ENCODE results near the gene HACL1. TPM values are rescaled to one million over a fixed set of nuclear protein-coding genes. Genes with fewer than 3 reads are reported as not detected.
A peak's percentile ranks its signal among the peaks of the same experiment; 100 is the strongest.

HACL1 gene
- total and polyA plus RNA-seq, 7 experiments from 2014 or later = 18.7 to 41.4 (median 36.5) TPM

DNA sequence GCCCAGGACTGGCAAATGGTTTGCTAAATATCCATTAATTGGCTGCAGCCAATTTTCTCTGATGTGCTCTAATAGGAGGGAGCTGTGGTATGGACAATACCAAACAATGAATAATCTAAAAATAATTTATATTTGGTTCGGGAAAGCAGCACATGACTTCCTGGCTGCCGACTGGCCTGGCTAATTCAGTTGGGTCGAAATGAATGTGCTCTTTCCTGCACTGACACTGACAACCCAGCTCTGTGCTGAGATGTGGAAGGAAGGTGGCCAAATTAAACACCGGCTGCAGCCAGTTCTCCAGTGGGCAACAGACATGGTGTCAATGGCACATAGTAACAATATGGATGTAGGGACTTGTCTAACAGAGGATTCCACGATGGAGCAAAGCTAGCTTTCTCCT is 58.8 kb downstream of the HACL1 start:
- no peak for DNase-seq
- peaks cover 14 to 36% (median 16%) of the 10 kb centered on the region in 7 donors for H3K4me1 Mint-ChIP-seq

GRCh38 chr3:15541371-15541770 is 60.0 kb downstream of the HACL1 start:
- no peak overlapping the region for H3K4me3 Mint-ChIP-seq
- H3K4me3 ChIP-seq (ENCODE audit: low read length) = no peak overlapping the region
- H3K9me3 Mint-ChIP-seq = peaks cover 0 to 11% (median 0%) of the 10 kb centered on the region in 11 donors
- intact Hi-C loops (cut with micrococcal nuclease) = no loop called here
- DNase-seq (no peak), ATAC-seq (no peak)
- H3K27me3 ChIP-seq (ENCODE audit: control insufficient read depth in 2 of 2, insufficient read depth in 2 of 2, low read length in 2 of 2) = no peaks in the 10 kb centered on the region
- peaks cover 0 to 39% (median 0%) of the 10 kb centered on the region in 5 donors for H3K36me3 Mint-ChIP-seq
- ChIA-PET CTCF (no interaction called here), POLR2A (no interaction called here)
- peaks cover 0 to 9% (median 0%) of the 10 kb centered on the region in 5 donors for H3K27me3 Mint-ChIP-seq
- H3K27ac ChIP-seq (ENCODE audit: low read depth, low read length) = no peak overlapping the region
- no peaks in the 10 kb centered on the region for H3K36me3 ChIP-seq (ENCODE audit: control insufficient read depth in 2 of 3, insufficient read depth in 3 of 3, low read length in 3 of 3)
- peak overlapping the region in 2 of 9 donors; percentile 6 to 26 for H3K27ac Mint-ChIP-seq
- H3K9me3 ChIP-seq (ENCODE audit: control insufficient read depth in 2 of 3, low read length in 3 of 3) = no peaks in the 10 kb centered on the region
- H3K4me1 ChIP-seq (ENCODE audit: control insufficient read depth in 2 of 2, insufficient read depth in 2 of 2, low read length in 2 of 2) = peaks cover 18 to 21% of the 10 kb centered on the region in 2 donors
- peaks cover 21 to 48% (median 28%) of the 10 kb centered on the region in 7 donors for H3K4me1 Mint-ChIP-seq

More for the DNA sequence above, 58.8 kb downstream of the HACL1 start:
- no peak for ATAC-seq
- ChIA-PET POLR2A (interaction anchor here (0.5 kb wide), 1 partner anchor 54 kb away, joined by 3 read pairs; no protein-coding TSS in a partner anchor), CTCF (no interaction called here)
- H3K9me3 Mint-ChIP-seq = peaks cover 0 to 19% (median 7%) of the 10 kb centered on the region in 11 donors
- intact Hi-C loops (cut with micrococcal nuclease) = no loop called here
- H3K4me3 Mint-ChIP-seq = no peak overlapping the region
- peaks cover 0 to 44% (median 6%) of the 10 kb centered on the region in 5 donors for H3K36me3 Mint-ChIP-seq
- Histone ChIP-seq H3K4me3 (ENCODE audit: low read length) (no peak overlapping the region), H3K27me3 (ENCODE audit: control insufficient read depth in 2 of 2, insufficient read depth in 2 of 2, low read length in 2 of 2) (no peaks in the 10 kb centered on the region), H3K4me1 (ENCODE audit: control insufficient read depth in 2 of 2, insufficient read depth in 2 of 2, low read length in 2 of 2) (peaks cover 8 to 10% of the 10 kb centered on the region in 2 donors), H3K9me3 (ENCODE audit: control insufficient read depth in 2 of 3, low read length in 3 of 3) (no peaks in the 10 kb centered on the region), H3K36me3 (ENCODE audit: control insufficient read depth in 2 of 3, insufficient read depth in 3 of 3, low read length in 3 of 3) (no peaks in the 10 kb centered on the region), H3K27ac (ENCODE audit: low read depth, low read length) (no peak overlapping the region)
- H3K27me3 Mint-ChIP-seq = peaks cover 0 to 13% (median 0%) of the 10 kb centered on the region in 5 donors
- peak overlapping the region in 2 of 9 donors; percentile 18 to 41 for H3K27ac Mint-ChIP-seq

DNA sequence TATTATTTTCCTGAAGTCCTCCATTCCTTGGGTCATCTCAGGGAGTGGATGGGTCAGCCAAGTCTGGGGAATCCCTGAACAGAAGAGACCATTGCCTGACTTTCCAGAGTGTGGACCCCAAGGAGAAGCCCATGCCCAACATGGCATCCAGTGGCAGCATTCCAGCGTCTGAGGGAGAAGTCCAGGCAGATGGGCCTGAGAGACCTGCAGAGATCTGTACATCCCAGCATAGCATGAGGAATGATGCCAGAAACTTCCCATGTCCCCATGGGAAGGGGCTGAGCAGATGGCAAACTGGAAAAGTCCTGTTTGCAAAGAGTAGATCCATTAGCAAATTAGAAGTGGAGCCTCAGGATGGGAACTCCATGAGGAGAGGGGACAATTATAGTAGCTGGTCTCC is 62.3 kb downstream of the HACL1 start:
- peak overlapping the region in 5 of 9 donors; percentile 4 to 83 (median 44) for H3K27ac Mint-ChIP-seq
- H3K9me3 Mint-ChIP-seq = peaks cover 0 to 3% (median 0%) of the 10 kb centered on the region in 11 donors
- ChIA-PET CTCF (interaction anchor here (0.5 kb wide), 1 partner anchor 753 kb away, joined by 4 read pairs; no protein-coding TSS in a partner anchor), POLR2A (no interaction called here)
- peak overlapping the region in 2 of 10 donors; percentile 0 to 60 for H3K4me3 Mint-ChIP-seq
- no peaks in the 10 kb centered on the region for H3K27me3 Mint-ChIP-seq
- intact Hi-C loops (cut with micrococcal nuclease) = loop anchor here in 1 of 2 donors (5.0 kb wide), 3 partner anchors 37 to 1613 kb away; partner anchors contain the start of genes EAF1 and METTL6
- ATAC-seq (no peak), DNase-seq (no peak)
- Histone ChIP-seq H3K27me3 (ENCODE audit: control insufficient read depth in 2 of 2, insufficient read depth in 2 of 2, low read length in 2 of 2) (no peaks in the 10 kb centered on the region), H3K9me3 (ENCODE audit: control insufficient read depth in 2 of 3, low read length in 3 of 3) (no peaks in the 10 kb centered on the region), H3K36me3 (ENCODE audit: control insufficient read depth in 2 of 3, insufficient read depth in 3 of 3, low read length in 3 of 3) (no peaks in the 10 kb centered on the region), H3K27ac (ENCODE audit: low read depth, low read length) (no peak overlapping the region), H3K4me1 (ENCODE audit: control insufficient read depth in 2 of 2, insufficient read depth in 2 of 2, low read length in 2 of 2) (peaks cover 33 to 34% of the 10 kb centered on the region in 2 donors), H3K4me3 (ENCODE audit: low read length) (no peak overlapping the region)
- H3K36me3 Mint-ChIP-seq = peaks cover 0 to 33% (median 0%) of the 10 kb centered on the region in 5 donors
- peaks cover 35 to 64% (median 44%) of the 10 kb centered on the region in 7 donors for H3K4me1 Mint-ChIP-seq

DNA sequence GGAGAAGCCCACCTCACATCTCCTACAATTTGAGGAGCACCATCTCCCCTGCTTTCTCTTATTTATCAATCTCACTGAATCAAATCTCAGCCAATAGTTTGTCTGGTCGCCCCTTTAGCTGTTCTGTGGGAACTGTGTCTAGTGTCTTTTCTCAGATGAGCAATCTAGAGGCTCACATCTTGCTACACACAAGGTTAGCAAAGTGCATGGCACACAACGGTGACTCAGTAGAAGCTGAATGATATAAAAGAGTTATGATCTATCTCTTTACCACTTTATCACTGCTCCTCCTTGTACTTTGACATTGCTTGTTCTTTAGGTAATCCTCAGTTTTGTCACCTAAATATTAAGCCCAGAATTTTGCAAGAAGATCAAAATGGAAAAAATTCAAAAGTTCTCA is 63.0 kb downstream of the HACL1 start:
- Histone ChIP-seq H3K27ac (ENCODE audit: low read depth, low read length) (no peak overlapping the region), H3K36me3 (ENCODE audit: control insufficient read depth in 2 of 3, insufficient read depth in 3 of 3, low read length in 3 of 3) (no peaks in the 10 kb centered on the region), H3K9me3 (ENCODE audit: control insufficient read depth in 2 of 3, low read length in 3 of 3) (no peaks in the 10 kb centered on the region), H3K27me3 (ENCODE audit: control insufficient read depth in 2 of 2, insufficient read depth in 2 of 2, low read length in 2 of 2) (no peaks in the 10 kb centered on the region), H3K4me3 (ENCODE audit: low read length) (no peak overlapping the region), H3K4me1 (ENCODE audit: control insufficient read depth in 2 of 2, insufficient read depth in 2 of 2, low read length in 2 of 2) (peaks cover 33 to 34% of the 10 kb centered on the region in 2 donors)
- POLR2A ChIA-PET = no interaction called here
- Mint-ChIP-seq H3K36me3 (peaks cover 0 to 33% (median 0%) of the 10 kb centered on the region in 5 donors), H3K27me3 (no peaks in the 10 kb centered on the region), H3K4me1 (peaks cover 35 to 64% (median 44%) of the 10 kb centered on the region in 7 donors), H3K27ac (peak overlapping the region in 6 of 9 donors; percentile 38 to 83 (median 62)), H3K9me3 (peaks cover 0 to 3% (median 0%) of the 10 kb centered on the region in 11 donors), H3K4me3 (peak overlapping the region in 8 of 10 donors; percentile 0 to 60 (median 32))
- DNase-seq = no peak
- CTCF ChIA-PET = no interaction called here
- no peak for ATAC-seq
- intact Hi-C loops (cut with micrococcal nuclease) = loop anchor here in 1 of 2 donors (5.0 kb wide), 3 partner anchors 36 to 1614 kb away; partner anchors contain the start of genes EAF1 and METTL6

DNA sequence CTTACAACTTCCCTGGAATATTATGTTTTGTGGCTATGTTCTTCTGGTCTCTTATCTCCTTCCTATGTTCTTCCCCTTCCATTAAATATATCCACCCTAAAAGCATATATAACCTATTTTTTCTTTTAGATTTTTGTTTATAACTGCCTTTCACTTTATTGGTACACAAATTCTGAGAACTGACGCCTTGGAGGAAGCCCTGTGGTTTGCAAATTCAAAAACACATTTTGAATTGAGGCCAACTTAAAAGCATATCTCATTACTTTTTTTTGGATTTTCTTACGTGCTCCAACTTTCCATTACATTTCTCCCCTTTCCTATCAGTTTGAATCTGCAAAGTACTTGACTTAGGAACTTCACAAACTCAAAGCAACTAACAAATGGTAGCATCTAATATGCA is 64.5 kb downstream of the HACL1 start:
- ATAC-seq (no peak), DNase-seq (peak in 1 of 9 donors; percentile 13)
- Mint-ChIP-seq H3K27ac (peak overlapping the region; percentile 7 to 89 (median 73)), H3K36me3 (peaks cover 0 to 35% (median 0%) of the 10 kb centered on the region in 5 donors), H3K4me1 (peaks cover 35 to 67% (median 44%) of the 10 kb centered on the region in 7 donors), H3K27me3 (no peaks in the 10 kb centered on the region), H3K4me3 (peak overlapping the region in 9 of 10 donors; percentile 38 to 81 (median 70)), H3K9me3 (peaks cover 0 to 3% (median 0%) of the 10 kb centered on the region in 11 donors)
- POLR2A ChIA-PET = no interaction called here
- intact Hi-C loops (cut with micrococcal nuclease) = loop anchor here in 1 of 2 donors (1.0 to 5.0 kb wide), 5 partner anchors 19 to 1615 kb away; partner anchors contain the start of genes BTD, EAF1, HACL1 and METTL6
- Histone ChIP-seq H3K9me3 (ENCODE audit: control insufficient read depth in 2 of 3, low read length in 3 of 3) (no peaks in the 10 kb centered on the region), H3K4me1 (ENCODE audit: control insufficient read depth in 2 of 2, insufficient read depth in 2 of 2, low read length in 2 of 2) (peaks cover 33 to 34% of the 10 kb centered on the region in 2 donors), H3K27ac (ENCODE audit: low read depth, low read length) (no peak overlapping the region), H3K36me3 (ENCODE audit: control insufficient read depth in 2 of 3, insufficient read depth in 3 of 3, low read length in 3 of 3) (no peaks in the 10 kb centered on the region), H3K27me3 (ENCODE audit: control insufficient read depth in 2 of 2, insufficient read depth in 2 of 2, low read length in 2 of 2) (no peaks in the 10 kb centered on the region), H3K4me3 (ENCODE audit: low read length) (peak overlapping the region; percentile 14)
- CTCF ChIA-PET = no interaction called here

DNA sequence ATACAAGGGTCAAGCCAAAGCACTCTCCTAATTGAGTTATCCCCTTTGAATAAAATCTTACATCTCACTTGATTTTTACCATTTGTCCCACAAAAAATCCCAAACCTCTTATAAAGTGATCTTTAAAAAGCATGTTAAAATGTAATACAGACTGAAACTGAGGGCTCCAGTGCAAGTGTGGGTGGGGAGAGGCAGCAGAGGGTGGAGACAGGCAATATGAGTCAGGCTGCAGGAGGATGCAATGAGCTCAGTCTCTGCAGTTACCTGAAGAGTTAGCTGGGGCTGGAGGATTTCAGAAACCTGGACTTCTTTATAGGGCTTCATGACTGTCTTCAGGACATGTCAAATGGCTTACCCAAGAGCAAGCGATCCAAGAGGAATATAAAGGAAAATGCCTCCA is 65.6 kb downstream of the HACL1 start:
- Mint-ChIP-seq H3K4me3 (peak overlapping the region in 9 of 10 donors; percentile 14 to 76 (median 65)), H3K36me3 (peaks cover 0 to 26% (median 0%) of the 10 kb centered on the region in 5 donors), H3K4me1 (peaks cover 27 to 59% (median 44%) of the 10 kb centered on the region in 7 donors), H3K27me3 (no peaks in the 10 kb centered on the region), H3K9me3 (no peaks in the 10 kb centered on the region), H3K27ac (peak overlapping the region; percentile 6 to 89 (median 78))
- ChIA-PET POLR2A (interaction anchor here (0.5 kb wide), 1 partner anchor 602 kb away, joined by 3 read pairs; no protein-coding TSS in a partner anchor), CTCF (no interaction called here)
- H3K36me3 ChIP-seq (ENCODE audit: control insufficient read depth in 2 of 3, insufficient read depth in 3 of 3, low read length in 3 of 3) = no peaks in the 10 kb centered on the region
- intact Hi-C loops (cut with micrococcal nuclease) = loop anchor here in 1 of 2 donors (1.0 to 5.0 kb wide), 5 partner anchors 21 to 1617 kb away; partner anchors contain the start of genes BTD, EAF1, HACL1 and METTL6
- H3K4me1 ChIP-seq (ENCODE audit: control insufficient read depth in 2 of 2, insufficient read depth in 2 of 2, low read length in 2 of 2) = peaks cover 32 to 34% of the 10 kb centered on the region in 2 donors
- H3K9me3 ChIP-seq (ENCODE audit: control insufficient read depth in 2 of 3, low read length in 3 of 3) = no peaks in the 10 kb centered on the region
- DNase-seq (peak in 2 of 9 donors; percentile 5 to 55), ATAC-seq (no peak)
- H3K27me3 ChIP-seq (ENCODE audit: control insufficient read depth in 2 of 2, insufficient read depth in 2 of 2, low read length in 2 of 2) = no peaks in the 10 kb centered on the region
- H3K27ac ChIP-seq (ENCODE audit: low read depth, low read length) = no peak overlapping the region
- no peak overlapping the region for H3K4me3 ChIP-seq (ENCODE audit: low read length)

Data from naive thymus-derived CD4-positive, alpha-beta T cell (primary cell).